ENCODE data around the gene CDCA3.

The CDCA3 gene

GRCh38 chr12:6831450-6831995, 19.6 kb downstream of the CDCA3 start:
- no peak for DNase-seq

GRCh38 chr12:6830999-6831398, 20.1 kb downstream of the CDCA3 start:
- no peak for DNase-seq

GRCh38 chr12:6830286-6830890, 20.7 kb downstream of the CDCA3 start:
- no peak for DNase-seq

GRCh38 chr12:6829536-6830220, 21.4 kb downstream of the CDCA3 start:
- no peak for DNase-seq

GRCh38 chr12:6828781-6829535, 22.1 kb downstream of the CDCA3 start:
- no peak for DNase-seq

- no peak for DNase-seq
Observed at GRCh38 chr12:6827982-6828780, 22.9 kb downstream of the CDCA3 start, which contains the start of gene P3H3. Gene P3H3, plus strand, starts transcription at chr12:6828407. Its CDS starts 34 bp downstream, at chr12:6828441.

GRCh38 chr12:6827437-6827911, 23.6 kb downstream of the CDCA3 start:
- DNase-seq, result peak; percentile 74 to 86

GRCh38 chr12:6826734-6827436, 24.2 kb downstream of the CDCA3 start:
- no peak for DNase-seq

- no peak for DNase-seq
Observed at GRCh38 chr12:6826125-6826733, 24.9 kb downstream of the CDCA3 start.

- DNase-seq, result peak in 1 of 2 experiments; percentile 66
Observed at GRCh38 chr12:6825398-6826124, 25.5 kb downstream of the CDCA3 start.

- peak in 1 of 2 experiments; percentile 9 for DNase-seq
Observed at GRCh38 chr12:6824901-6825381, 26.1 kb downstream of the CDCA3 start.

GRCh38 chr12:6824085-6824775, 26.9 kb downstream of the CDCA3 start:
- peak in 1 of 2 experiments; percentile 32 for DNase-seq

GRCh38 chr12:6823182-6824084, 27.7 kb downstream of the CDCA3 start:
- DNase-seq, result no peak

GRCh38 chr12:6822426-6823135, 28.5 kb downstream of the CDCA3 start:
- DNase-seq, result no peak

GRCh38 chr12:6821591-6822425, 29.3 kb downstream of the CDCA3 start, which contains the start of gene GPR162:
Gene GPR162, plus strand, starts transcription at chr12:6821821. Its CDS starts 2,078 bp downstream, at chr12:6823899.
- peak; percentile 16 to 41 for DNase-seq

GRCh38 chr12:6820166-6820565, 30.9 kb downstream of the CDCA3 start:
- peak in 1 of 2 experiments; percentile 18 for DNase-seq
